A549 (cell line): ENCODE measurements around the gene PAPPA2. TPM values are rescaled to one million over a fixed set of nuclear protein-coding genes. Genes with fewer than 3 reads are reported as not detected.

ENCODE experiments used
- ATAC-seq, 2 experiments: fragments of 200-7000 bp in 1 of 2; fragments of >200 bp in 1 of 2; cut with Nextera tagmentation in 1 of 2; cut with Tn5 transposase in 1 of 2; 3 replicates each; pipeline versions ENCODE4 v1.8.0 to v1.9.1; 2018 to 2020; ENCODE audit warnings: mild to moderate bottlenecking in 1 of 2, moderate library complexity in 1 of 2
- CTCF ChIA-PET: fragments of 300-600 bp; sonication (Branson Sonifier 250); formaldehyde crosslinking; extraction: SDS; loops from one replicate; lab custom pipeline; 2021; ENCODE audit warnings: antibody characterized with exemption, inconsistent platforms; lab: Yijun Ruan, JAX
- POLR2A ChIA-PET: fragments of 350-600 bp; formaldehyde crosslinking; extraction: SDS; loops from one replicate; lab custom pipeline; 2021; ENCODE audit warnings: antibody characterized with exemption, inconsistent platforms; lab: Yijun Ruan, JAX
- DNase-seq, 2 experiments: peaks; one replicate each; pipeline versions ENCODE4 v3.0.0 to v3.0.0-alpha.2; 2011 to 2016; ENCODE audit warnings: low read depth in 1 of 2, low spot score in 1 of 2
- FAIRE-seq: peaks from 2 replicates; lab custom pipeline; 2011; peaks lifted over from hg19 to GRCh38; lab: Jason Lieb, UNC
- H3K27ac ChIP-seq, 2 experiments: fragments of >200 bp; sonication (Bioruptor Twin); formaldehyde crosslinking; 3 replicates each; pipeline ENCODE4 v1.5.1; 2016 to 2017
- H3K4me1 ChIP-seq: fragments of >200 bp; sonication (Bioruptor Twin); formaldehyde crosslinking; 3 replicates; pipeline ENCODE4 v1.6.1; 2016
- H3K4me2 ChIP-seq: fragments of >200 bp; sonication (Bioruptor Twin); formaldehyde crosslinking; 3 replicates; pipeline ENCODE4 v1.6.1; 2016
- H3K4me3 ChIP-seq: fragments of >200 bp; sonication (Bioruptor Twin); formaldehyde crosslinking; 3 replicates; pipeline ENCODE4 v1.5.1; 2016
- H3K9me3 ChIP-seq: fragments of >200 bp; sonication (Bioruptor Twin); formaldehyde crosslinking; 3 replicates; pipeline ENCODE4 v1.6.1; 2016
- CBX2 ChIP-seq: fragments of 200-600 bp; sonication (generic); IDR thresholded peaks from 2 replicates; pipeline ENCODE4 v1.6.1; 2016; ENCODE audit warnings: low read depth, mild to moderate bottlenecking, borderline replicate concordance
- CEBPB ChIP-seq, 2 experiments: fragments of >200 bp in 1 of 2; sonication (Bioruptor Twin) in 1 of 2; formaldehyde crosslinking in 1 of 2; IDR thresholded peaks; 2 replicates each; pipeline ENCODE4 v1.6.1; 2012 to 2016
- ESRRA ChIP-seq: fragments of 150-350 bp; IDR thresholded peaks from 2 replicates; pipeline ENCODE4 v1.6.1; 2014; ENCODE audit warnings: mild to moderate bottlenecking, low read length, borderline replicate concordance
- FOXS1 ChIP-seq: fragments of 250-450 bp; sonication (Bioruptor Pico); IDR thresholded peaks from 2 replicates; pipeline ENCODE4 v1.5.0; 2020; ENCODE audit warnings: mild to moderate bottlenecking, moderate library complexity
- HOXB13 ChIP-seq: fragments of 250-450 bp; sonication (Bioruptor Pico); IDR thresholded peaks from 2 replicates; pipeline ENCODE4 v1.5.0; 2020; ENCODE audit warnings: low read depth, mild to moderate bottlenecking, moderate library complexity
- JUN ChIP-seq, 2 experiments: fragments of >200 bp; sonication (Bioruptor Twin); formaldehyde crosslinking; IDR thresholded peaks; 2 replicates in 1 of 2; 3 replicates in 1 of 2; pipeline ENCODE4 v1.6.1; 2016 to 2017
- JUNB ChIP-seq: fragments of >200 bp; sonication (Bioruptor Twin); formaldehyde crosslinking; IDR thresholded peaks from 2 replicates; pipeline ENCODE4 v1.6.1; 2016
- MAFK ChIP-seq: fragments of 450-650 bp; IDR thresholded peaks from 2 replicates; pipeline ENCODE4 v1.6.1; 2014; ENCODE audit not compliant: partially characterized antibody
- NFE2L2 ChIP-seq: fragments of 150-350 bp; conservative IDR thresholded peaks from 2 replicates; pipeline ENCODE4 v1.6.1; 2014; ENCODE audit warnings: low read length
- NR3C1 ChIP-seq: fragments of >200 bp; sonication (Bioruptor Twin); formaldehyde crosslinking; IDR thresholded peaks from 3 replicates; pipeline ENCODE4 v1.6.1; 2017
- PHF8 ChIP-seq: fragments of 200-600 bp; sonication (generic); IDR thresholded peaks from 2 replicates; pipeline ENCODE4 v1.6.1; 2016; ENCODE audit warnings: low read depth, mild to moderate bottlenecking, antibody characterized with exemption, moderate library complexity, borderline replicate concordance
- POLR2A ChIP-seq: IDR thresholded peaks from 2 replicates; pipeline ENCODE4 v1.6.1; 2012; ENCODE audit warnings: mild to moderate bottlenecking, low read length
- POLR2AphosphoS2 ChIP-seq: conservative IDR thresholded peaks from 2 replicates; pipeline ENCODE4 v1.6.1; 2012; ENCODE audit warnings: low read length, improper control_type of control experiment, inconsistent platforms
- RAD21 ChIP-seq, 2 experiments: fragments of >200 bp in 1 of 2; sonication (Bioruptor Twin) in 1 of 2; formaldehyde crosslinking in 1 of 2; IDR thresholded peaks in 1 of 2; conservative IDR thresholded peaks in 1 of 2; 2 replicates in 1 of 2; 3 replicates in 1 of 2; pipeline ENCODE4 v1.6.1; 2012 to 2018; ENCODE audit warnings: inconsistent platforms in 1 of 2
- RCOR1 ChIP-seq: fragments of 150-350 bp; IDR thresholded peaks from 2 replicates; pipeline ENCODE4 v1.6.1; 2014; ENCODE audit warnings: antibody characterized with exemption, low read length, low read depth
- REST ChIP-seq: fragments of 200-600 bp; sonication (generic); IDR thresholded peaks from 2 replicates; pipeline ENCODE4 v1.6.1; 2016; ENCODE audit warnings: antibody characterized with exemption, mild to moderate bottlenecking, moderate library complexity
- RNF2 ChIP-seq: fragments of 200-600 bp; sonication (generic); IDR thresholded peaks from 2 replicates; pipeline ENCODE4 v1.6.1; 2016; ENCODE audit warnings: low read depth, mild to moderate bottlenecking, antibody characterized with exemption, moderate library complexity, borderline replicate concordance
- ZC3H11A ChIP-seq: fragments of 450-650 bp; IDR thresholded peaks from 2 replicates; pipeline ENCODE4 v1.6.1; 2014; ENCODE audit warnings: antibody characterized with exemption, mild to moderate bottlenecking
- ZFP36 ChIP-seq: fragments of 450-650 bp; IDR thresholded peaks from 2 replicates; pipeline ENCODE4 v1.6.1; 2014; ENCODE audit warnings: borderline replicate concordance; ENCODE audit not compliant: partially characterized antibody
- ZNF302 ChIP-seq: fragments of 250-450 bp; sonication (Bioruptor Pico); IDR thresholded peaks from 2 replicates; pipeline ENCODE4 v1.9.0; 2021; ENCODE audit warnings: inconsistent platforms, mild to moderate bottlenecking, moderate library complexity
- WGBS: methylation state at CpG from one replicate; pipeline ENCODE4 v1.1.6; 2017; ENCODE audit errors: missing lambda C conversion rate; 5-methylcytosine and 5-hydroxymethylcytosine counted together
- polyA plus RNA-seq, 4 experiments: library from polyadenylated mRNA; depleted of rRNA in 3 of 4; stranded (reverse); fragments of >200 nt; fragmentation: RNase III in 1 of 4; extraction: RNeasy Plus Mini Kit Qiagen cat#74134 plus additional on column Dnase treatment in 1 of 4; gene quantifications; 2 replicates in 3 of 4; 3 replicates in 1 of 4; pipeline ENCODE4 v1.2.3, GENCODE V29; 2011 to 2017
- TF ChIP-seq, protein P1 (sequence below): IDR thresholded peaks from 2 replicates; pipeline ENCODE4 v1.6.1; 2012
- TF ChIP-seq, protein P2 (sequence below): IDR thresholded peaks from 2 replicates; pipeline ENCODE4 v1.6.1; 2012; ENCODE audit warnings: low read depth, borderline replicate concordance
- TF ChIP-seq, protein P3 (sequence below): fragments of 250-450 bp; sonication (Bioruptor Pico); IDR thresholded peaks from 2 replicates; pipeline ENCODE4 v1.5.0; 2020; ENCODE audit warnings: low read depth, mild to moderate bottlenecking, moderate library complexity

Gene PAPPA2
- polyA plus RNA-seq, 2 of the 4 experiments (the other 2 are of a cell fraction), result 0.03 to 0.72 TPM

DNA sequence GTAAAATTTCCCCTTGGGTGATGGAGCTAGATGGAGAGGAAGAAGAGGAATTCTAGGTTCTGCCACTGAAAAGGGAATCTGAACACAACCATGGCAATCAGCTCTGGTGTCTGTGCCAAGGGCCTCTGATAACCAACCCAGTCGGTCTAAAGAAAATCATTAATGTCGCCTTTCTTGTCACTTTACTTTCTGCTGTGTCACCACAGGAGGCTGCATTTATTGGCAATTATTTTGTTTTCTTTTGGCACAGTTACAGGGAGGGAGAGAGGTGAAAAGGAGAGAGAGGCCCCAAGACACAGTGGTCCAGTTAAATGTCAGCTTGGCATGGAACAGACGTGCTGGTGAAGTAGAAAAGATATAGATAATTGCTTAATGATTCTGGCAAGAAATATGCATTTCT is 414.6 kb downstream of the PAPPA2 start (continued):
- TF ChIP-seq RCOR1 (no peak), NFE2L2 (no peak), PHF8 (no peak), RAD21 (conservative IDR thresholded peaks at IDR 0.05 in 1 of 2, IDR thresholded peaks at IDR 0.05 in 1 of 2) (no peak), ZNF302 (CRISPR knock-in tag) (no peak), CEBPB (IDR thresholded peaks at IDR 0.05) (no peak), ZFP36 (no peak)

GRCh38 chr1:176878750-176879536 is 416.0 kb downstream of the PAPPA2 start:
- FAIRE-seq, result no peak
- TF ChIP-seq JUNB (no peak), MAFK (no peak), POLR2AphosphoS2 (no peak), HOXB13 (CRISPR knock-in tag) (no peak), JUN (IDR thresholded peaks at IDR 0.05) (no peak)
- TF ChIP-seq, protein P1, sequence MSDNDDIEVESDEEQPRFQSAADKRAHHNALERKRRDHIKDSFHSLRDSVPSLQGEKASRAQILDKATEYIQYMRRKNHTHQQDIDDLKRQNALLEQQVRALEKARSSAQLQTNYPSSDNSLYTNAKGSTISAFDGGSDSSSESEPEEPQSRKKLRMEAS, result no peak
- TF ChIP-seq, all 56 proteins: peak for 0
- DNase-seq (no peak), ATAC-seq (peak in 1 of 2 experiments; percentile 55; a peak in 3 of 6 replicates)
- H3K9me3 ChIP-seq, result no peaks in the 10 kb centered on the region
- 17% methylated on average over 12 of the region's 12 CpGs for WGBS
- CTCF ChIA-PET, result interaction anchor here (2.3 to 2.7 kb wide), 3 partner anchors 20 to 320 kb away, joined by 7 to 16 read pairs (median 10); no protein-coding TSS in a partner anchor
- H3K4me3 ChIP-seq, result no peak overlapping the region
- no peaks in the 10 kb centered on the region for H3K4me1 ChIP-seq
- H3K27ac ChIP-seq, result no peak overlapping the region
- no peak overlapping the region for H3K4me2 ChIP-seq
- POLR2A ChIA-PET, result no interaction called here

- H3K27ac ChIP-seq, result no peak overlapping the region
- ChIA-PET POLR2A (no interaction called here), CTCF (interaction anchor here (0.6 to 2.7 kb wide), 16 partner anchors 8 to 1723 kb away, joined by 3 to 16 read pairs (median 3); no protein-coding TSS in a partner anchor)
- no peaks in the 10 kb centered on the region for H3K4me1 ChIP-seq
- TF ChIP-seq ESRRA (no peak), ZC3H11A (no peak), JUNB (no peak), REST (no peak), FOXS1 (no peak), RNF2 (no peak), CBX2 (no peak), PHF8 (no peak), NFE2L2 (no peak), POLR2A (no peak), NR3C1 (no peak), ZFP36 (no peak)
- TF ChIP-seq, protein P2, sequence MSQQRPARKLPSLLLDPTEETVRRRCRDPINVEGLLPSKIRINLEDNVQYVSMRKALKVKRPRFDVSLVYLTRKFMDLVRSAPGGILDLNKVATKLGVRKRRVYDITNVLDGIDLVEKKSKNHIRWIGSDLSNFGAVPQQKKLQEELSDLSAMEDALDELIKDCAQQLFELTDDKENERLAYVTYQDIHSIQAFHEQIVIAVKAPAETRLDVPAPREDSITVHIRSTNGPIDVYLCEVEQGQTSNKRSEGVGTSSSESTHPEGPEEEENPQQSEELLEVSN, result no peak
- TF ChIP-seq, protein P3, sequence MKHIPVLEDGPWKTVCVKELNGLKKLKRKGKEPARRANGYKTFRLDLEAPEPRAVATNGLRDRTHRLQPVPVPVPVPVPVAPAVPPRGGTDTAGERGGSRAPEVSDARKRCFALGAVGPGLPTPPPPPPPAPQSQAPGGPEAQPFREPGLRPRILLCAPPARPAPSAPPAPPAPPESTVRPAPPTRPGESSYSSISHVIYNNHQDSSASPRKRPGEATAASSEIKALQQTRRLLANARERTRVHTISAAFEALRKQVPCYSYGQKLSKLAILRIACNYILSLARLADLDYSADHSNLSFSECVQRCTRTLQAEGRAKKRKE (CRISPR knock-in tag), result no peak
- no peak overlapping the region for H3K4me3 ChIP-seq
- DNase-seq (no peak), ATAC-seq (no peak), FAIRE-seq (no peak)
- no peaks in the 10 kb centered on the region for H3K9me3 ChIP-seq
- 74% methylated on average over 13 of the region's 13 CpGs for WGBS
- no peak overlapping the region for H3K4me2 ChIP-seq
Observed at GRCh38 chr1:176879784-176880620, 417.0 kb downstream of the PAPPA2 start.
